Muscle layer of duodenum (tissue), 2 donors: ENCODE data around the gene RCAN1.
"Not testable (repeated sequence)": the region's sequence is repeated elsewhere in the genome, so short reads cannot be mapped to it uniquely, and the experiment has no call there.

Experiments used
- H3K27ac ChIP-seq: one replicate; pipeline ENCODE4 v1.7.0; 2013; ENCODE audit warnings: mild to moderate bottlenecking, low read length
- H3K27me3 ChIP-seq: one replicate; pipeline ENCODE4 v1.7.0; 2013; ENCODE audit warnings: low read depth, mild to moderate bottlenecking, control low read depth, low read length
- H3K36me3 ChIP-seq, 2 donors: one replicate each; pipeline ENCODE4 v1.7.0; 2013; ENCODE audit warnings: low read length in 2 of 2, control low read depth in 1 of 2, mild to moderate bottlenecking in 1 of 2; ENCODE audit not compliant: insufficient read depth in 2 of 2, control insufficient read depth in 1 of 2
- H3K4me1 ChIP-seq, 2 donors: one replicate each; pipeline ENCODE4 v1.7.0; 2013; ENCODE audit warnings: low read length in 2 of 2, mild to moderate bottlenecking in 2 of 2, control low read depth in 1 of 2, moderate library complexity in 1 of 2; ENCODE audit not compliant: insufficient read depth in 2 of 2, control insufficient read depth in 1 of 2
- H3K4me3 ChIP-seq, 2 donors: one replicate each; pipeline ENCODE4 v1.7.0; 2013; ENCODE audit warnings: low read length in 2 of 2, low read depth in 1 of 2, mild to moderate bottlenecking in 1 of 2
- H3K9me3 ChIP-seq, 2 donors: one replicate each; pipeline ENCODE4 v1.7.0; 2013; ENCODE audit warnings: low read length in 2 of 2, control low read depth in 1 of 2, mild to moderate bottlenecking in 1 of 2; ENCODE audit not compliant: control insufficient read depth in 1 of 2
- donor health status: healthy.

RCAN1 gene

GRCh38 chr21:34511181-34511580 lies 103.7 kb downstream of the RCAN1 start:
- Histone ChIP-seq H3K9me3 (no peaks in the 10 kb centered on the region), H3K27me3 (no peaks in the 10 kb centered on the region), H3K4me1 (no peaks in the 10 kb centered on the region), H3K4me3 (no peak overlapping the region), H3K36me3 (peaks cover 0 to 4% of the 10 kb centered on the region in 2 donors), H3K27ac (no peak overlapping the region)

GRCh38 chr21:34510148-34511142 lies 104.5 kb downstream of the RCAN1 start:
- Histone ChIP-seq H3K36me3 (no peaks in the 10 kb centered on the region), H3K4me1 (no peaks in the 10 kb centered on the region), H3K9me3 (no peaks in the 10 kb centered on the region), H3K4me3 (no peak overlapping the region), H3K27ac (no peak overlapping the region), H3K27me3 (no peaks in the 10 kb centered on the region)

GRCh38 chr21:34509151-34509550 lies 105.8 kb downstream of the RCAN1 start:
- Histone ChIP-seq H3K9me3 (no peaks in the 10 kb centered on the region), H3K27me3 (no peaks in the 10 kb centered on the region), H3K27ac (no peak overlapping the region), H3K4me3 (no peak overlapping the region), H3K36me3 (no peaks in the 10 kb centered on the region), H3K4me1 (no peaks in the 10 kb centered on the region)

DNA sequence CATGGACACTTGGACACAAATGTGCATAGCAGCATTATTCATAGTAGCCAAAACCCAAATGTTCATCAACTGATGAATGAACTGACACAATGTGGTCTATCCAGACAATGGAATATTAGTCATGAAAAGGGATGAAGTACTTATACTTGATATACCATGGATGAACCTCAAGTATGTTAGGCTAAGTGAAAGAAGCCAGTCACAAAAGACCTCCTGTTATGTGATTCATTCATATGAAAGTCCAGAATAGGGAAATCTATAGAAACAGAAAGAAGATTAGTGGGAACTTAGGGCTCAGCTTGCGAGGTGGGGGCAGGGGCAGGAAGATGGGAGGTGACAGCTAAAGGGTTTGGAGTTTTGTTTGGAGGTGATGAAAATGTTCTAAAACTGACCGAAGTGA lies 110.3 kb downstream of the RCAN1 start:
- Histone ChIP-seq H3K4me1 (no peaks in the 10 kb centered on the region), H3K4me3 (no peak overlapping the region), H3K27ac (no peak overlapping the region), H3K27me3 (no peaks in the 10 kb centered on the region), H3K9me3 (no peaks in the 10 kb centered on the region), H3K36me3 (no peaks in the 10 kb centered on the region)

DNA sequence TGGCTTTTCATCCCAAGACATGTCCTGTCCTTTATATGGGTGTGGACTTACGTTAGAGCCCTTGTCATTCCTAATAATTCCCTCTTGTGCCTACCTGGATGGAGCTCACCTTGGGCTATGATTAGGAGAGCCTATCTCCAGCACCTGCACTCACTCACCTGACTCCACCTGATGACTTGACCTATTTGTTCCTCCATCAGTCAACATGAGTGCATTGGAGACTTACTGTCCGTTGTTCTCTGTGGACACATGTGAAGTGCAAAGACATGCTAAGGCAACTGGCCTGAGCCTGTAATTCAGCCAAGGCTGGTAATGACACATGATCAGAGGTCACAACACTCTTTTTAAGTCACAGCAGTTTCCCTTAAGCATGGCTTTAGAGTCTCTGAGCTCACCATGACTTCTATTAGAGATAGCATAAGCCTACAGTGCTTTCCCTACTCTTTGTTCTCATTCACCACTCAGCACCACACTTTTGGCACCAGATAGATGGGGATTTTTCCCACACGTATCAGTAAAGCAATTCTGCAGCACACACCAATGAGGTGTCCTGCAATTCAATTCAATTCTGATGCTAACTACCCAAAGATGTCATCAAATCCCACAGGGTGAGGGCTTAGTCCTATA lies 112.3 kb downstream of the RCAN1 start:
- Histone ChIP-seq H3K27me3 (no peaks in the 10 kb centered on the region), H3K4me1 (no peaks in the 10 kb centered on the region), H3K27ac (no peak overlapping the region), H3K9me3 (peaks cover 0 to under 1% of the 10 kb centered on the region in 2 donors), H3K36me3 (no peaks in the 10 kb centered on the region), H3K4me3 (no peak overlapping the region)

- no peak overlapping the region for H3K4me3 ChIP-seq
- H3K27ac ChIP-seq: no peak overlapping the region
- H3K27me3 ChIP-seq: no peaks in the 10 kb centered on the region
- peaks cover 0 to 4% of the 10 kb centered on the region in 2 donors for H3K9me3 ChIP-seq
- no peaks in the 10 kb centered on the region for H3K36me3 ChIP-seq
- no peaks in the 10 kb centered on the region for H3K4me1 ChIP-seq
Observed at GRCh38 chr21:34501716-34502115, 113.2 kb downstream of the RCAN1 start.

DNA sequence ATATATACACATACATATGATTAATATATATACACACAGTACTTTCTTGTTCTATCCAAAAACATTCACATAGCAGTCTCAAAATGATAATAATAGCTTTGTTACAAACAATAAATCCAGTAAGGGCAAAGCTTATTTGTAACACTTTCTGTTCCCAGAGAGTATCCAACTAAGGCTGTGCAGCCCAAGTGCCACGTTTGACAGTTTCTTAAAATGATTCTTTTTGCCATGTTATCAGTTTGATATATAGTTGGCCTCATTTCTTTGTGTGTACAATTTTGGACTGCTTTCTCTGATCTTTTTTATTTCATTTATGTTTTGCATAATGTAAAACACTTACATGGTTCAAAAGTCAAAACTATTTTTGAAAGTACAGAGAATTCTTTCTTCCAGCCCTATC lies 114.7 kb downstream of the RCAN1 start:
- Histone ChIP-seq H3K4me1 (no peaks in the 10 kb centered on the region), H3K27ac (no peak overlapping the region), H3K27me3 (no peaks in the 10 kb centered on the region), H3K4me3 (no peak overlapping the region), H3K9me3 (peaks cover 0 to 4% of the 10 kb centered on the region in 2 donors), H3K36me3 (no peaks in the 10 kb centered on the region)

GRCh38 chr21:34499116-34499515 lies 115.8 kb downstream of the RCAN1 start:
- Histone ChIP-seq H3K9me3 (peaks cover 0 to 4% of the 10 kb centered on the region in 2 donors), H3K4me3 (no peak overlapping the region), H3K36me3 (no peaks in the 10 kb centered on the region), H3K27me3 (no peaks in the 10 kb centered on the region), H3K4me1 (no peaks in the 10 kb centered on the region), H3K27ac (no peak overlapping the region)

DNA sequence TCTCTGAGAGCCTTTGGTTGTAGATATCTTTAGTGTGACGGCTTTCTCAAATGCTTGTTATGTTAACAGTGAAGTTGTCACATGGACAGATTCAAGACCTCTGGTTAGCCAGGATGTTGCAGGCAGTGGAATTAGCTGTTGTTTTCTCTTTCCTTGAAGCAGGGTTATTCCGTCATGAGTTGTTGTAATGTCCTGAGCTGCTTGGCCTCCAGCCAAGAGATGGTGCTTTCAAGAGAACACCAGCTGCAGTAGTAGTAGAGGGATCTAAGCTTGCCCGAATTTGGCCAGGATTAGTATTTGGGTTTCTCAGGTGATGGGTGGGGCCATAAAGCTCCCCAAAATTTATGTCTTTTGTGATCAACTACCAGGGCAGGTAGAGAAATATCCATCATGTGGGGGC lies 116.3 kb downstream of the RCAN1 start:
- no peaks in the 10 kb centered on the region for H3K36me3 ChIP-seq
- H3K27ac ChIP-seq: no peak overlapping the region
- H3K9me3 ChIP-seq: peaks cover 0 to 4% of the 10 kb centered on the region in 2 donors
- no peaks in the 10 kb centered on the region for H3K4me1 ChIP-seq
- no peaks in the 10 kb centered on the region for H3K27me3 ChIP-seq
- H3K4me3 ChIP-seq: no peak overlapping the region

- not testable (repeated sequence) for H3K36me3 ChIP-seq, H3K27ac ChIP-seq, H3K9me3 ChIP-seq, H3K27me3 ChIP-seq, H3K4me3 ChIP-seq, H3K4me1 ChIP-seq
Observed at GRCh38 chr21:34483854-34484253, 131.1 kb downstream of the RCAN1 start.

- H3K27ac ChIP-seq, H3K9me3 ChIP-seq, H3K27me3 ChIP-seq, H3K36me3 ChIP-seq, H3K4me1 ChIP-seq, H3K4me3 ChIP-seq: not testable (repeated sequence)
Observed at GRCh38 chr21:34483435-34483834, 131.5 kb downstream of the RCAN1 start.
